ENCODE measurements around the gene SRP9. TPM values are rescaled to one million over a fixed set of nuclear protein-coding genes. Genes with fewer than 3 reads are reported as not detected.

Gene SRP9
- total RNA-seq, 4 donors from 2014 or later = 139 to 234 (median 156) TPM

DNA sequence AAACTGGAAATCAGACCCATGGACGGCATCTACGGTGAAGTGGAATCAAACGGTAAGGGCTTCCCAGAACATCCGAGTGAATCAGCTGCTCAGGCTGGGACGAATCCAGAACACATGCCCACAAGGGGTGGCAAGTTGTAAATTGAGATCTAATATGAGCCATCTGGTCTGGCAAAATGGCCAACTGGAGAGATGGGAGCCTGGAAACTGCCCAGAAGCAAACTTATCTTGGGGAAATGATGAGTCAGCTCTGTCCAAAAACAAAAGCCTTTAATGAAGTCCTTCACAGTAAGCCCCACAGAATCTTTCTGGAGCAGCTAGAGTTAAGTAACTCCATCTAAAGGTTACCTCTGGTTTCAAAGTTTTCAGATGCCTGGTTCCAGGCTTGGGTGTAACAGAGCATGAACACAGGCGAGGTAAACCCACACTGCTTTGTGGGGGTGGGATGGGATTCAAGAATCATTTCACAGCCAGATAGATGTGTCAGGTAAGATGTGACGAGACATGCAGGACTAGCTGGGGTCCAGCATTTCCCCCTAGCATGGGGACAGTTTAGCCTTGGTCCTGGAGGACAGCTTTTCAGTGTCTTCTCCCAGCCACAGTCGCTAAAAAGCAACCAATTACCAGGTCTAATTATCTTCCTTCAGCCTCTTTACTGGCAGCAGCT lies 10.5 kb upstream of the SRP9 start:
- TF ChIP-seq, protein P1, sequence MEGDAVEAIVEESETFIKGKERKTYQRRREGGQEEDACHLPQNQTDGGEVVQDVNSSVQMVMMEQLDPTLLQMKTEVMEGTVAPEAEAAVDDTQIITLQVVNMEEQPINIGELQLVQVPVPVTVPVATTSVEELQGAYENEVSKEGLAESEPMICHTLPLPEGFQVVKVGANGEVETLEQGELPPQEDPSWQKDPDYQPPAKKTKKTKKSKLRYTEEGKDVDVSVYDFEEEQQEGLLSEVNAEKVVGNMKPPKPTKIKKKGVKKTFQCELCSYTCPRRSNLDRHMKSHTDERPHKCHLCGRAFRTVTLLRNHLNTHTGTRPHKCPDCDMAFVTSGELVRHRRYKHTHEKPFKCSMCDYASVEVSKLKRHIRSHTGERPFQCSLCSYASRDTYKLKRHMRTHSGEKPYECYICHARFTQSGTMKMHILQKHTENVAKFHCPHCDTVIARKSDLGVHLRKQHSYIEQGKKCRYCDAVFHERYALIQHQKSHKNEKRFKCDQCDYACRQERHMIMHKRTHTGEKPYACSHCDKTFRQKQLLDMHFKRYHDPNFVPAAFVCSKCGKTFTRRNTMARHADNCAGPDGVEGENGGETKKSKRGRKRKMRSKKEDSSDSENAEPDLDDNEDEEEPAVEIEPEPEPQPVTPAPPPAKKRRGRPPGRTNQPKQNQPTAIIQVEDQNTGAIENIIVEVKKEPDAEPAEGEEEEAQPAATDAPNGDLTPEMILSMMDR (IDR thresholded peaks at IDR 0.05; ENCODE audit: low read depth) = no peak

GRCh38 chr1:225767634-225768540 lies 9.7 kb upstream of the SRP9 start:
- TF ChIP-seq, protein P1 (IDR thresholded peaks at IDR 0.05; ENCODE audit: low read depth) = no peak

DNA sequence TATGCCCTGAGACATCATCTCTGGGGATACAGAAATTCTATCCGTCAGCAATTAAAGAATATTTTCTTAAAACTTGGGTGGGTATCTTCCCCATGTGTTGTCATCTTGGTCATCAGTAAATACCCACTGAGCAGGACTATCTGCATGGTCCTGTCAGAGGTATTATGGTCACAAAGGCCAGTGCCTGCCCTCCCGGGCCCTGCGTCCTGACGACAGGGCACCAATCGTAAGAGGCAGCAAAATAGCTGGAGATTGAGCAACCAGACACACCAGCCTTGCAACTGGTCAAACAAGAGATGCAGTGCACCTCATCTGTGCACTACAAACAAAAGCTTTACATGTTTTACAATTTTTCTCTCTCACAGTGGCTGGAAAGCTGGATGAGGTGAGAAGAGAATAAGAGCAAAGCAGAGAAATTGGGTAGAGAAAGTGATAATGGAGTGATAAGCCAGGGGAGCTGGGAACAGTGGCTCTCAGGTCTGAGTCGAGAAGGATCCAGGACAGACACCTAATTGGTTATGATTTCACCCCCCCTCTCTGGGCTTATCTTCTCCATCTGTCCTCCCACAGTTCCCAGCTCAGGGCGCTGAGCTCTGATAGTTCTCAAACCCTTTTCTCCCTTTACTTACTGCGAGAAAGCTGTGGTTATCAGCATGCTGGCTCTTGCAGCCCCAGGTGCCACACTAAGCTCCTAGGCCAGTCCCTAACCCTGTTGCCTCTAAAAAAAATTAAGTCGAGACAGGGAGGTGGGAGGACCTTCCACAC lies 8.8 kb upstream of the SRP9 start:
- TF ChIP-seq, protein P1 (IDR thresholded peaks at IDR 0.05; ENCODE audit: low read depth) = no peak

DNA sequence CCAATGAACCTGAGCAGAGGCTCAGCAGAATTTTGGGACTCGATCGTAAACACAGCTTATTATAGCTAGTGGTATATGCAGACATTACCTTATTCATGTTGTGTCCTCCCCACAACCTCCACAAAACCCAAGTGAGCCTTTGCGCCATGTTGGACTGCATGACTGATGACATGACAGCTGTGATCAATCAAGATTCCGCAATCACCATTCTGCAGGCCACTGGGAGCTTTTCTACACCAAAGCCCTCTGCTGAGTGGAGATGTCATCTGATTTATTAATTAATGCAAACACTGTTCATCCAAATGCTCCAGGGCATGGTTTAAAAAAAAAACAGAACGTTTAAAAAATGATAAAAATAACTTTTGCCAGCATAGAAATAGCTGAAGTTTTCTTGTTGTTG lies 7.9 kb upstream of the SRP9 start:
- TF ChIP-seq, protein P1 (IDR thresholded peaks at IDR 0.05; ENCODE audit: low read depth) = no peak

GRCh38 chr1:225770561-225771248 lies 6.9 kb upstream of the SRP9 start:
- TF ChIP-seq, protein P1 (IDR thresholded peaks at IDR 0.05; ENCODE audit: low read depth) = no peak

DNA sequence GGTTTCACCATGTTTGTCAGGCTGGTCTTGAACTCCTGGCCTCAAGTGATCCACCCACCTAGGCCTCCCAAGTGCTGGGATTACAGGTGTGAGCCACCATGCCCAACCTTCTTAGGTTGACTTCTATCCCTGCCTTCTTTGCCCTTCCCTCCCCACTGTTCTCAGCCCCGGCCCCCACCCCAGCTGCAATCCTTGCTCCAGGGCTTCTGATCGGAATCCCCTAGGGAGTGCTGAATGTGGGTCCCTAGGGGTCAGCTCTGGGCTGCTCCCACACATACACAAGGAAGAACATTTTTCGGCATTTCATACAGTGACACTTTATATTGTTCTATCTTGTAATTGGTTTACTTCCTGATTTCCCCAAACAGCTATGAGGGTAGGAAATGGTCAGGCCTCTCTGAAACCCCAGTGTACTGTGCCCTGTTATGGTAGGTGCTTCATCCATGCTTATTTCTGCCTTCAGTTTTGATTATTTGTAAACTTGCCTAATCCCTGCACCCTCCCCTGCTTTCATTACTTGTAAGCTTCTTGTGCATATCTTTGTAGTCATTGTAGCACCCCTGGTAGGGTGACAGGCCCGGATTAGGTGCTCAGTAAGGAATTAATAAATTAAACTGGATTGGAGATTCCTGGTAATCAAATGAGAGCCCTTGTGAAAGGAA lies 5.8 kb upstream of the SRP9 start:
- TF ChIP-seq, protein P1 (IDR thresholded peaks at IDR 0.05; ENCODE audit: low read depth) = no peak
